Ishikawa (cell line): ENCODE results near the gene RNH1.

Experiments
- CEBPB ChIP-seq: IDR thresholded peaks from 2 replicates; pipeline ENCODE4 v1.6.1; 2012
- CREB1 ChIP-seq: IDR thresholded peaks from 2 replicates; pipeline ENCODE4 v1.6.1; 2012; ENCODE audit warnings: low read depth
- EGR1 ChIP-seq: IDR thresholded peaks from 2 replicates; pipeline ENCODE4 v1.6.1; 2012
- EP300 ChIP-seq: IDR thresholded peaks from 2 replicates; pipeline ENCODE4 v1.6.1; 2012; ENCODE audit warnings: borderline replicate concordance
- MAX ChIP-seq: IDR thresholded peaks from 2 replicates; pipeline ENCODE4 v1.6.1; 2012
- NFIC ChIP-seq: IDR thresholded peaks from 2 replicates; pipeline ENCODE4 v1.6.1; 2012
- RAD21 ChIP-seq: IDR thresholded peaks from 2 replicates; pipeline ENCODE4 v1.6.1; 2012; ENCODE audit warnings: low read depth
- REST ChIP-seq: IDR thresholded peaks from 2 replicates; pipeline ENCODE4 v1.6.1; 2012; ENCODE audit warnings: low read depth, mild to moderate bottlenecking
- TAF1 ChIP-seq: IDR thresholded peaks from 2 replicates; pipeline ENCODE4 v1.6.1; 2012; ENCODE audit warnings: low read depth, mild to moderate bottlenecking
- TEAD4 ChIP-seq: IDR thresholded peaks from 2 replicates; pipeline ENCODE4 v1.6.1; 2012
- USF1 ChIP-seq: IDR thresholded peaks from 2 replicates; pipeline ENCODE4 v1.6.1; 2012
- YY1 ChIP-seq: IDR thresholded peaks from 2 replicates; pipeline ENCODE4 v1.6.1; 2012; ENCODE audit warnings: low read depth

GRCh38 chr11:540583-541432 lies 33.8 kb upstream of the RNH1 start:
- TF ChIP-seq NFIC (no peak), MAX (no peak), REST (no peak), USF1 (no peak), EP300 (no peak), TEAD4 (no peak), CREB1 (no peak), TAF1 (no peak), RAD21 (no peak), CEBPB (no peak), EGR1 (no peak), YY1 (no peak)
